Stimulated activated CD8-positive, alpha-beta memory T cell treated with anti-CD3 and anti-CD28 coated beads, Interleukin-2, amount 100 ng/mL, for 48 hours (primary cell): ENCODE results near the gene CYP3A5.
"Not testable (repeated sequence)": the region's sequence is repeated elsewhere in the genome, so short reads cannot be mapped to it uniquely, and the experiment has no call there.

Experiments
- DNase-seq, 2 donors: peaks; one replicate each; pipeline ENCODE4 v3.0.0-alpha.2; 2020; ENCODE audit warnings: low read depth in 2 of 2

Gene CYP3A5

DNA sequence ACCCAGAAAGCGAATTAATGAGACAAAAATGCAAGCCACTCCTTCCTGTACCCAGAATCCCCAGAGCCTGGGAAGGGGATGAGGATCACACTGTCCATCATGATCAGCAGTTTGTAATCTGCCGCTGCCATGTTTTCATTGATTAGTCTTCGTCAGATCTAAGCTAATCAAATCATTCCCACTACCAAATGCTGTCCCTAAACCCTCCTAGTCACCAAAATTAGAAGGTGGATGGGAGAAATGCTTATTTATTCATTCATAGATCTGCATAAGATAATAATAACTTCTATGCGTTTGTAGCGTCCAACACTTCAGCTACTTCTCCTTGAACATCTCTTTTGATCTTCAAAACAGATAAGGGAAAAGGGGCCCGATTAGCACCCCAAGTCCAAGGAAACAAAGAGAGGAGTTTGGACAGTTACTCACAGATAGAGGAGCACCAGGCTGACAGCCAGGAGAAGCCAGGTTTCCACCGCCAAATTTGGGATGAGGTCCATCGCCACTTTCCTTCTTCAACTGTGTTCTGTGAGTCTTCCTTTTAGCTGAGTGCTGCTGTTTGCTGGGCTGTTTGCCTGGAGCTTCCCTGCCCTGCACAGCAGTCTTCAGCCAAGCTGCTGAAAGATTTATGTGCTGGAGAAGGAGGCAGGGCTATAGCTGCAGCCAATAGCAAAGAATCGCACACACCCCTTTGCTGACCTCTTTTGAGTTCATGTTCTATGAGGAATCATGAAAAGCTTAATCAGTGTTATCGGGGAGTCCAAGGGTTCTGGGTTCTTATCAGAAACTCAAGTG lies at the start of gene CYP3A5:
CYP3A5 (minus strand) TSS at position 597 of the 792 bp plus-strand sequence; CDS start at position 497, 100 bp downstream.
- no peak for DNase-seq

GRCh38 chr7:99728615-99729014 lies 48.8 kb upstream of the CYP3A5 start:
- no peak for DNase-seq

DNA sequence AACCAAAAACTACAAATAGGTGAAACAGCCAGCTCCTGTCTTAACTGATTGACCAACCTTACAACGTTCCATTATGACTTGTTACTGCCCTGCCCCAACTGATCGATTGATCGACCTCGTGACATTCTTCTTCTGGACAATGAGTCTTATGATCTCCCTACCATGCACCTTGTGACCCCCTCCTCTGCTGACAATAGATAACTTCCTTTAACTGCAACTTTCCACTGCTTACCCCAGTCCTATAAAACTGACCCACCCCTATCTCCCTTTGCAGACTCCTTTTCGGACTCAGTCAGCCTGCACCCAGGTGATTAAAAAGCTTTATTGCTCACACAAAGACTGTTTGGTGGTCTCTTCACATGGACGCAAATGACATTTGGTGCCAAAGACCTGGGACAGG lies 43.4 kb upstream of the CYP3A5 start:
- DNase-seq: not testable (repeated sequence)

GRCh38 chr7:99720800-99721595 lies 41.2 kb upstream of the CYP3A5 start:
- no peak for DNase-seq

DNA sequence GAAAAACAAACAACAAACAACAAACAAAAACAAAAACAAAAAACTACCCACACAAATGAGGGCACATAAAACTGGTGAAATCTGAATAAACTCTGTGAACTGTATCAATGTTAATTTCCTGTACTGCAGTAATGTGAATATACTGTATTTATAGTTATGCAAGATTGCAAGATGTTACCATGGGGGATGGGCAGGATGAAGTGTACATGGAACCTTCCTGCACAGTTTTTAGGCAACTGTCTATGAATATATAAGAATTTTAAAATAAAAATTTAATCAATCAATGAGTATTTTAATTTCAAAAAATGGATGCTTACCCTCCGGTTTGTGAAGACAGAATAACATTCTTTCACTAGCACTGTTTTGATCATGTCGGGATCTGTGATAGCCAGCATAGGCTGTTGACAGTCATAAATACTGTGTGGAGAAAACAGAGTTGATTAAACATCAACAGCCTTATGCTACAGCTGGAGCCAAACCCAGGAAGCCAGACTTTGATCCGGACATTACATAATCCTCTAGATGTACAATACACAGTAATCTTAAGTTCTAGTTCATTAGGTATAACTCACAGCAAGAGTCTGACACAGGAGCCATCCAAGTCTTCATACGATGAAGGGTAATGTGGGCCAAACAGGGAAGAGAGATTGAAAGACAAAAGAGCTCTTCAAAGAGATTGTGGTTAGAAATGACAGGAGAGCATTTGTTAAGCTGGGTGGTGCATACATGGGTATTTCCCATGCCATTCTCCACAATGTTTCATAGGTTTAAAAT lies 40.4 kb upstream of the CYP3A5 start:
- no peak for DNase-seq

DNA sequence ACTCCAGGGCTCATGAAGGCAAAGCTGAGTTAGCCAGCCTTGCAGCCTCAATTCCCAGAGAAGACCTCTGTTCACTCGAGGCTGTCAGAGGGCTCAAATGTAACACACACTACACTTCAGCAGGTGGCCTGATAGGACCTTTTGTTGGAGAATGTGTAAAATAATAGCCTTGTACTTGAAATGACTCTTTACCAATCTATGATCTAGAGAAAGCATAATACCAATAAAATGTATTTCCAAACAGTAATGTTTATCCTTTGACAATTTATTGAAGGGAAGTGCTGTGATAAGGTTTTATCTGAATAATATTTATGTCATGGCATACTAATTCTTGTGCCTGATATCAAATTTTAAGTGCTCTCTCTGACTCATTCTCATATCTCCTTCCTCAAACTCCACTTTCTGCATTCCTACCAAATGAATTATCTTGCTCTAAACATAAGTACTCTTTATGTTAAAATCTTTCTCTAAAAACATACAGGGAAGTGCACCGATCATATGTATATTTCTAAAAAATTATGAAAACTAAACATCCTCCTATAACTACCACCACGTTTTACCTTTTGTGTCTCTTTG lies 34.3 kb upstream of the CYP3A5 start:
- DNase-seq: no peak

DNA sequence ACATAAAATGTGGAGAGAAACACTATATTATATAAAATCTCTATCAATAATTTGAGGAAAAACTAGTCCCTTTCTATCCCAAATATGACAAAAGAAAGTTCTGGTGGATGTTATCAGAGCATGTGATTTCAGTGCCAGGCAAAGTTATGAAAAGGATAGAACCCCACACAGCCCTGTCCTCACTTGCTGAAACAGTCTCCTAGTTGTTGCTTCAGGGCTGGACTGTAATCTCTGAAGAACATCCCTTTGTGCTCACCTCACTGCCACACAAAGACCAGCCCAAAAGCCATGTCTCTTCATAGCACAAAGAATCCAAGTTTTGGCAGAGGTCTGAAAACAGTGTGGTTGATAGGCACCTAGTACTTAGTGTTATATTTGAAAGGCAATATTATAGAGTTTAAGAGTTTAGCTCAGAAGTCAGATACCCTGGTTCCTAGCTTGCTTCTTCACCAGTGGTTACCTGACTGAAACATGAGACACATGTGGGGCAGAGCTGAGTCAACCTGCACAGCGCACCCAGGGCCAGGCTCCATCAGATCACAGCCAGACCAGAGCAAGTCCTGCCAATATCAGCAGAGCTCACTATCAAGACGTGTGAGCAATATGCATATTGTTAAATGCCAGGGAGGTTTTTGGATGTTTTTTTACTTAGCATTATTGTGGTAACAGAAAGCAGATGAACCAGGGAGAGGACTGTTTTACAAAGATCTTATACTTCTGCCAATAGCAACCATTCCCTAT lies 30.2 kb upstream of the CYP3A5 start:
- DNase-seq: no peak

GRCh38 chr7:99709260-99709659 lies 29.5 kb upstream of the CYP3A5 start:
- no peak for DNase-seq

- DNase-seq: no peak
These were observed 27.3 kb upstream of the CYP3A5 start for GRCh38 chr7:99707096-99707495.

DNA sequence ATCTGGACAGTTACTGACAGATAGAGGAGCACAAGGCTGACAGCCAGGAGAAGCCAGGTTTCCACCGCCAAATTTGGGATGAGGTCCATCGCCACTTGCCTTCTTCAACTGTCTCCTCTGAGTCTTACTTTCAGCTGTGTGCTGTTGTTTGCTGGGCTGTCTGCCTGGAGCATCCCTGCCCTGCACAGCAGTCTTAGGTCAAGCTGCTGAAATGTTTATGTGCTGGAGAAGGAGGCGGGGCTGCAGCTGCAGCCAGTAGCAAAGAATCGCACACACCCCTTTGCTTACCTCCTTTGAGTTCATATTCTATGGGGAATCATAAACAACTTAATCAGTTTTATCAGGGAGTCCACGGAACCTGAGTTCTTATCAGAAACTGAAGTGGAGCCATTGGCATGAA lies 20.1 kb upstream of the CYP3A5 start:
- DNase-seq: no peak

DNA sequence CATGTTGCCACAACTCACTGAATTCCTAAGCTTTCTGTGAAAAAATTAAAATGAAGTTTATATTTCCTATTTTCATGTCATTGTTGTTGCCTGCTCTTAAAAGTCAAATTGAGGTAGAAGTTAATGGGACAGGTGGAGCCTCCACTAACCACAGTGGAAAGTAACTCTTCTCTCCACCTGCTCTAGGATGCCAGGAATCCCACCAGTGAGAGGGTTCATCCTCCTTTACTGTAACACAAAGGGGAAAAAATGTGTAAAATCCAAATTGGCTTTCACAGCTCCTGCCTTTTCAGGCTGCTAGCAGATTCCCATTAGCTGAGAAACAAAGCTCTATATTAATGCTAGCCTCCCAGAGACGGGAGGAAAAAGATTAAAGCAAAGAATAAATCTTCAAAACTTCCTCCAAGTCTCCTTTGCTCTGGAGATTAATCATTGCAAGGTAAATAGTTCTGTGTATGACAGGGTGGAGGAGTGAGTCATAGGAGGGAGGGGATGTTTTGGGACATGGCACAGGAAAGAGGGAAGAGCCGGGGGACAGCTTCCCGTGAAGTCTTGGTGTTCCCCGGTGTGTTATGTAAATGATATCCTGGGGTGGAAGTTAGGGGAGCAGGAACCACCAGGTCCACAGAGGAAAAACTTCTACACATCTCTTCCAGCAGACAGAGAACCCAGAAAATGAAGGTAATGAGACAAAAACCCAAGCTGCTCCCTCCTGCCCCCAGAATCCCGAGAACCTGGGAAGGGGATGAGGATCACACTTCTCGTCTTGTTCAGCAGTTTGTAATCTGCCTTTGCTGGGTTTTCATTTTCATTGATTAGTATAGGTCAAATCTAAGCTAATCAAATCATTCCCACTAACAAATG lies 19.3 kb upstream of the CYP3A5 start:
- DNase-seq: not testable (repeated sequence)

DNA sequence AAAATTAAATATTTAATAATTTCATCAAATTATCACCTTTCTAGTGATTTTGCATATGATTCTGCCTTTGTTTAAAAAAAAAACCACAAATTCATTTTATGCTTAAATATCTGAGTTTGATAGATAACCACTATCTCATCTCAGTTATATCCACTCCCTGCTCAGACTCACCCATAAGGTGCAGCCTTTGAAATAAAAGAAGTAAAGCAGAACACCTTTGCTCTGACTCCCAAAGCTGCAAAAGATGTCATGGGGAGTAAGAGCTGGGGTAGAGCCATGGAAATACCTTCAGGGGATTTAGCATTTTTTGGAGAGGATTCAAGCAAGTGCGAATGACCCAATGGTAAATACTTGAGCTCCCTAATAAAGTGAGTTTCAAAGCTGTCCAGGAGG lies 15.1 kb upstream of the CYP3A5 start:
- DNase-seq: no peak

- DNase-seq: no peak
These were observed 14.6 kb upstream of the CYP3A5 start for GRCh38 chr7:99694201-99694911.

DNA sequence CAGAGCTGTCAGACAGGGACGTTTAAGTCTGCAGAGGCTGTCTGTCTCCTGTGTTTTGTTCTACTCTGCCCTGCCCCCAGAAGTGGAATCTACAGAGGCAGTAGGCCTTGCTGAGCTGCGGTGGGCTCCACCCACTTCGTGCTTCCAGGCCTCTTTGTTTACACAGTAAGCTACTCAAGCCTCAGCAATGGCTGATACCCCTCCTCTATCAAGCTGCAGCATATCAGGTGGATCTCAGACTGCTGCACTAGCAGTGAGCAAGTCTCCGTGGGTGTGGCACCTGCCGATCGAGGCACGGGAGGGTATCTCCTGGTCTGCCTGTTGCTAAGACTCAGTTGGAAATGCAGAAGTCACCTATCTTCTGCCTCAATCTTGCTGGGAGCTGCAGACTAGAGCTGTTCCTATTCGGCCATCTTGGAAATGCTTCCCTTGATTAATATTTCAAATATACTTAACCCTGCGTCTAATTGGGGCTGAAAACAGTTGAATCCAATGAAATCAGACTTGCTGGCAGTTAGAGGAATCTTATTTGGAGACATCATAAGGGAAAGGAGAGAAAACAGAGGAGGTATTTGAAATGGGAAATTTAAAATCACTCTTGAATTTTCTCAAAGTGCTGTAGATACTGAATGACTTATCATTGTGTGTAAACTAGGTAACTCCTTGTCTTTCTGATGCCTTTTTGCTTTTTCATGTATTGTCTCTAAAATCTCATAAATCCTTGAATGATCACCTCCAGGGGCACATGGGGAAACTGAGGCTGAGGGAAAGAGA lies 13.8 kb upstream of the CYP3A5 start:
- no peak for DNase-seq

DNA sequence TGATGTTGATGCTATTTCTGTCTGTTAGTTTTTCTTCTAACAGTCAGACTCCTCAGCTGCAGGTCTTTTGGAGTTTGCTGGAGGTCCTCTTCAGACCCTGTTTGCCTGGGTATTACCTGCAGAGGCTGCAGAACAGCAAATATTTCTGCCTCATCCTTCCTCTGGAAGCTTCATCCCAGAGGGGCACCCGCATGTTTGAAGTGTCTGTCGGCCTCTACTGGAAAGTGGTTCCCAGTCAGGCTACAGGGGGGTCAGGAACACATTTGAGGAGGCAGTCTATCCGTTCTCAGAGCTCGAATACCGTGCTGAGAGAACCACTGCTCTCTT lies 13.3 kb upstream of the CYP3A5 start:
- no peak for DNase-seq

DNA sequence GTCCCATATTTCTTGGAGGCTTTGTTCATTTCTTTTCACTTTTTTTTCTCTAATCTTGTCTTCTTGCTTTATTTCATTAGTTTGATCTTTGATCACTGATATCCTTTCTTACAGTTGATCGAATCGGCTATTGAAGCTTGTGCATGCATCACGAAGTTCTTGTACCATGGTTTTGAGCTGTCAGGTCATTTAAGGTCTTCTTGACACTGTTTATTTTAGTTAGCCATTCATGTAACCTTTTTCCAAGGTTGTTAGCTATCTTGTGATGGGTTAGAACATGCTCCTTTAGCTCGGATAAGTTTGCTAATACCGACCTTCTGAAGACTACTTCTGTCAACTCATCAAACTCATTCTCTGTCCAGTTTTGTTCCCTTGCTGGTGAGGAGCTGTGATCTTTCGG lies 12.8 kb upstream of the CYP3A5 start:
- not testable (repeated sequence) for DNase-seq

GRCh38 chr7:99691658-99692057 lies 11.9 kb upstream of the CYP3A5 start:
- DNase-seq: not testable (repeated sequence)

GRCh38 chr7:99690918-99691317 lies 11.1 kb upstream of the CYP3A5 start:
- DNase-seq: not testable (repeated sequence)
